CD4-positive, alpha-beta T cell treated with Interleukin-12 subunit alpha and Interleukin-12 subunit beta, for 1 hour (primary cell): Measurements from ENCODE around the gene ACO2.
"Not testable (repeated sequence)": the region's sequence is repeated elsewhere in the genome, so short reads cannot be mapped to it uniquely, and the experiment has no call there.

Source experiments
- DNase-seq: peaks from one replicate; pipeline ENCODE4 v3.0.0-alpha.2; 2020

The ACO2 gene

DNA sequence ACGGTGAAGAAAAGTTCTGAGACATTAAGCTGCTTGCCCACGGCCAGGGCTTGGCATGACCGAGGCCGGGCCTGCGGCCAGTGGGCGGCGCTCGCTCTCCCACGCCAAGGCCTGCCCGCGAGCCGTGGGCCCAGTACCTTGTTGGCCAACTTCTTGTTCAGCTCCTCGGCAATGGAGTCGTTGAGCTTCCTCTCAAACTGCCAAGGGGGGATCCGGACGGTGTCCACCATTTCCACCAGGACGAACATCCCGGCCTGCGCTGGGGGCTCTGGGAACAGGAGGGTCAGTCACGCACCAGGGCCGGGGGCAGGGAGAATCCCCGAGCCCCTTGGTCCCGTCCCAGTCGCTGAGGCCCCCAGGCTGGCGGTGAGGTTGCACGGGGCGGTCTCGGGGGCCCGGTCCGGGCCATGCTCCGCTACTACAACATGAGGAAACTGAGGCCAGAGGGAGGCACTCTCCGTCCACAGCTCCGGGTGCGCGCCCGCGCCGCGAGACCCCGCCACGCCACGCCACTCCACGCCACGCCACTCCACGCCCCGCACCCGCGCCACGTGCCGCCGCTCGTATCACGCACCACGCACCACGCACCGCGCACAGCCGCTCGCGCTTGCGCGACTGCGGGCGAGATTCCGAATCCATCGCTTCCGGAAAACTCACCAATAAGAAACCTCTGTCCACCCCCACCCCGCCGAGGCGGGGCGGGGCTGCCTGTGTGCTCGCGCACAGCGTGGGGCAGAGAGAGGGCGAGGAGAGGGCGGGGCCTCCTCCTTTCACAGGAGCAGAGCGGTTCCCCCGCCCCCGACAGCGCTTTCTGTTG lies 75.1 kb downstream of the ACO2 start, which contains the start of gene POLR3H:
TSS of gene POLR3H (minus strand) at position 617 of the 817 bp plus-strand sequence. CDS start at position 248, 369 bp downstream.
- DNase-seq = peak; percentile 97

DNA sequence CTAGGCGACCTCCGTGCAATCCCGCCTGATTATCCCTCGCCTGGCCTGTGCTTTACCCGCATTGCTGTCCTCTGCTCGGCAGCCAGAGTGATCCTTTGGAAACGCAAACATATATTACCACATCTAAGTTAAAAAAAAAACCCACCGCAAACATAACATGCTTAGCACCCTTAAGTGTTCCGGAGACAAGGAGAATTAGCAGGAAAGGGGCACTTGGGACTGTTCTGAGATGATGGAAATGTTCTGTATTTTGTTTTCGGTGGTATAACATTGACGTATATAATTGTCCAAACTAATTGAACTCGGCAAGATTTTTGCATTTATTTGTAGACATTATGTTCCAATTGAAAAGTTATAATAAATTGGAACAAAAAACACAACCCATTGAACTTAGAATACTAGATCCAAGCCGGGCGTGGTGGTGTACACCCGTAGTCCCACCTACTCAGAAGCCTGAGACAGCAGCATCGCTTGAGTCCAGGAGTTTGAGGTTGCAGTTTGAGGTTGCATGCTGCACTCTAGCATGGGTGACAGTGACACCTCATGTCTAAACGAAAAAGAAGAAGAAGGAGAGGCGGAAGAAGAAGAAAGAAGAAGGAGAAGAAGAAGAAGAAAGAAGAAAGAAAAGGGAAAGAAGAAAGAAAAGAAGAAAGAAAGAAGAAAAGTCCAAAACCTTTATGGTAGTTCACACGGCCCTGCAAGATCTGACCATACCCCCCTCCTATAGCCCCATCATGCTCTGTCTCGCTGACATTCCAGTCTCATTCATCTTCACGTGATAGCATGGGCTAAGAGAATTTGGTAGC lies 76.0 kb downstream of the ACO2 start:
- DNase-seq = no peak

DNA sequence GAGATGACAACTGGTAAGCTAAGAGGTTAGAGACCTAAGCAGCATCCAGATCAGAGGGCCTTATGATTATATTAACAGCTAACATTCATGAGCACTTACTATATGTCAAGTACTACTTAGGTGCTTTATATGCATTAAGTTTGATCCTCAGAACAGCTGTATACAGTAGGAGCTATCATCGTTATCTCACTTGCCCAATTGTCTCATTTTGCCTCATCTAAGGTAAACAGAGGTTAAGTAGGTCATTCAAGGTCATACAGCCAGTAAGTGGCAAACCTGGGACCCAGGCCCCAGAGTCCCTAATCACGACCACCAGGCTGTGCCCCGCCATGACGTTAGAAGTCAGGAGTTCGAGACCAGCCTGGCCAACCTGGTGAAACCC lies 79.9 kb downstream of the ACO2 start:
- DNase-seq = no peak

DNA sequence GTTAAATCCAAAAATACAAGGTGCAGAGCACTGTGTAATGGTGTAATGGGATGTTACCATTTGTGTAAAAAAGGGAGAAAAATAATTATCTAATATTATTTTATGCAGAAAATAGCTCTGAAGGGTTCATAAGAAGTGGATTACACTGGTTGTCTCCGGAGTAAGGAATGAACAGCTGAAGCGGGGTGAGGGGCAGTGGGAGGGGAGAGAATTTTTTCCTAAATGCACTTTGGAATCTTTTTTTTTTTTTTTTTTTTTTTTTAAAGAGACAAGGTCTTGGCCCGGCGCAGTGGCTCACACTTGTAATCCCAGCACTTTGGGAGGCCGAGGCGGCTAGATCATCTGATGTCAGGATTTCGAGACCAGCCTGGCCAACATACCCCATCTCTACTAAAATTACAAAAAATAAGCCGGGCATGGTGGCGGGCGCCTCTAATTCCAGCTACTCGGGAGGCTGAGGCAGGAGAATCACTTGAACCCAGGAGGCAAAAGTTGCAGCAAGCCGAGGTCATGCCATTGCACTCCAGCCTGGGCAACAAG lies 82.1 kb downstream of the ACO2 start:
- DNase-seq = no peak

DNA sequence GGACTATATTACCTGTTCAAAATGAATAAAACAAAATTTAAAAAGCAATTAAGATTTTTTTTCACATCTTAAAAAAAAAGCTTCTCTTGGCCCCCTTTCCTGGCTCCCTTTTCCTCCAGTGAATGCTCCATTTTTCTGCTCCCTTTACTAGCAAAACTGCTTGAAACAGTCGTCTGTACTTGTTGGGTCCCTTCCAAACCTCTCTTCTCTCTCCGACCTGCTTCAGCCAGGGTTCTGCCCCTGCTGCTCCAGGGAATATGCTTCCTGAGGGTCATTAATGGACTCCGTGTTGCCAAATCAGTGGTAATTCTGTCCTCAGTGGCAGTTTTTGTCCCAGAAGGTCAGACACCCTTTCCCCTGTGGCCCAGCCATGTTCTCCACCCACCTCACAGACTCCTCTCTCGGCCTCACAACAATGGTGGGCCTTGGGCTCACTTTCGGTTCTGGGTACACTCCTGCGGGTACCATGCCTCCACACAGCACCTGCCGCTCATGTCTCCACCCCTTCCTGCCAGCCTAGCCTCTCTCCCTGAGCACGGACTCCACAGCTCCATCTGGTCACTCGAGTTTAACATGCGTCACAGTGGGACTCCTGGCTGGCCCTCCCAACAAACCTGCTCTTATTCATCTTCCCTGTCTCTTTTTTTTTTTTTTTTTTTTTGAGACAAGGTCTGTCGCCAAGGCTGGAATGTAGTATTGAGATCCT lies 83.1 kb downstream of the ACO2 start:
- DNase-seq = no peak

DNA sequence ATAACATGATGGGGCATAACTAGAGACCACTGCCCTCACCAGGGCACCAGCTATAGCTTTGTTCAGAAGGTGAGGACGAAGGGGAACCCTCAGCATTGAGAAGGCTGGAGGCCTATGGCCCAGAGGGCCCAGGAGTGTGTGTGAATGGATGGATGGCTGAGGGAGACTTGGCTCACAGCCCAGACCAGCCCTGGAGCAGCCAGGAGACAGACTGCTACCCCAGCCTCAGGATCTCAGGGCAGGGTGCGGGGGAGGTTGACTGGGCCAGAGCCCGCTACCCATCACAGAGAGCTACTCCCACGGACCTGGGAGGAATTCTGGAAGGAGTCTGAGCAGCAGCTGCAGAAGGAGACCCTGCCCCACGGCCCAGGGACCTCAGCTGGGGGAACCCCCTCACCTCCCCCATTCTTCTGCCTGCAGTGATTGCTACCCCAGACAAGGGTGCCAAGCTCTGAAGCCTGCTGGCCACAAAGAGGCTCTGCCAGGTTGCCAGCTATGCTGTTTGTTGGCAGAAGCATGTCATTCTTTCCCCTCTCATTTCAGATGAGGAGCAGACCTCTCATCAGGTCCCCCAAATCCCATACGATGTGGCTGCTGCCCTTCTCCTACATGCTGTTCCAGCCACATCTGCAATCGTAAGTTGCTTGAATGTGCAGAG lies 86.5 kb downstream of the ACO2 start:
- DNase-seq = no peak

DNA sequence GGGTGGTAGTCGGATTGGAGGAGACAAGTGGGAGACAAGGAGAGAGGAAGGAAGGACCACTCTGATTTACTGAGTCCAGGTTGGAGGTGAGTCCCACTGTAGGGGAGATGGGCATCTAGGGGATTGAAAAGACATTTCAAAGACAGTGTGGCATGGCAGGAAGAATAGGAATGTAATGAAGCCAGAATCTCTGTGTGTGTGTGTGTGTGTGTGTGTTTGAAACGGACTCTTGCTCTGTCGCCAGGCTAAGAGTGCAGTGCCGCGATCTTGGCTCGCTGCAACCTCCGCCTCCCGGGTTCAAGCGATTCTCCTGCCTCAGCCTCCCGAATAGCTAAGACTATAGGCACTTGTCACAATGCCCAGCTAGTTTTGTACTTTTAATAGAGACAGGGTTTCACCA lies 87.6 kb downstream of the ACO2 start:
- no peak for DNase-seq

DNA sequence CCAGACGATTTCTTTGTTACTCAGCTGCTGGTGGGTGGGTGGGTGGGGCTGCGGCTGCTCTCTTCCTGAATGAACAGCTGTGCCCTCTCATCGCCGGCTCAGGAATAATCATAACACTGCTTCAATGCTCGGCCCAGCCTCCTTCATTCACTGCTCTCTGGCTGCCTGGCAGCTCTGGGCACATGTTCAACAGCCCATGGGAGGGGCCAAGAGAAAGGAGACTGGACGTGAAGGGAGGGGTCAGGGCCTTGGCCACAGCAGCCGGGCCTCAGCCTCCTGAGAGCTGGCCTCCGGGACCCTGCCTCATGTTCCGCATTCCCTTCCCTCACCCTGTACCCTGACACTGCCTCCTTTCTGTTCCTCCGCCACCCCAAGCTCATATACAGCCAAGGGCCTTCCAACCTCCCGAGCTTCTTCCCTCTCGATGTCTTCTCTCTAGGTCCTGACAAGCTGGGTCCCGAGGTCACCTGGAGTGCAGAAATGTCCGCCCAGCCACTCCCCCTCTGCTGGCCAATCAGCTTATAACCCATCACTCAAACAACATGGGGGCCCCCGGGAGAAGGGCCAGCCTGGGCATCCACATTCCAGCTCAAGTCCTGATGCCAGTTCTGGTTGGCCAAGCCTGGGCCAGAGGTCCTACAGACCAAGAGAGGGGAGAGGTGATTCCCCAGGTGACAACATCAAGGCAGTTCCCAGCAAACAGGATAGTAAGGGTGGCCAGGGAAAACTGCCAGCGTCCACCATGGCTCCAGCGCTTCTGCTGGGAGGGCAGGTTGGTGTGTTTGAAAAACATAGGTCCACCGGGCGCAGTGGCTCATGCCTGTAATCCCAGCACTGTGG lies 88.7 kb downstream of the ACO2 start:
- DNase-seq = no peak

DNA sequence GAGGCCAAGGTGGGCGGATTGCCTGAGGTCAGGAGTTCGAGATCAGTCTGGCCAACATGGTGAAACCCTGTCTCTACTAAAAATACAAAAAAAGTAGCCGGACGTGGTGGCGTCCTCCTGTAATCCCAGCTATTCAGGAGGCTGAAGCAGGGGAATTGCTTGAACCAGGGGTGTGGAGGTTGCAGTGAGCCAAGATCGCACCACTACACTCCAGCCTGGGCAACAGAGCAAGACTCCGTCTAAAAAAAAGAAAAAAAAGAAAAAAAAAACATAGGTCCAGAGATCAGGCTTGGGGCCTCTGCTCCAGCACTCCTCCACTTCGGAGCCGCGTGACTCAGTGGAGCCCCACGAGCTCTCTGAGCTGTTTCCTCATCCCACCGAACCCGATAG lies 89.3 kb downstream of the ACO2 start:
- DNase-seq = not testable (repeated sequence)

DNA sequence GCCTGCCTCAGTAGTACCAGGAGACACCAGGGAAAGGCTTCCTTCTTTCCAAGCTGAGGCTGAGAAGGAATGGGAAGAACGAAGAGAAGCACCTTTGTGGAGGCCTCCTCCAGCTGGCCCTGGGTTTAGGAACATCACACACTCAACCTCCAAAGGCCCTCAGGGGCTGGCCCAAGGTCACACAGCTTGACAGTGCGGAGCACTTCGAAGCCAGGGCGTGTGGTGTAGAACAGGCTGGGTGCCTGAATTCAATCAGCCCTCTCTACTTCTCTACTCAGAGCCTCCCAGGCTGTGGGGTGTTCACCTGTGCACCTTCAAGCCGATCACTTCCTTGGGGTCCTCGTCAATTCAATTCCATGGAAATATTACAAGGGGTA lies 91.2 kb downstream of the ACO2 start:
- no peak for DNase-seq

DNA sequence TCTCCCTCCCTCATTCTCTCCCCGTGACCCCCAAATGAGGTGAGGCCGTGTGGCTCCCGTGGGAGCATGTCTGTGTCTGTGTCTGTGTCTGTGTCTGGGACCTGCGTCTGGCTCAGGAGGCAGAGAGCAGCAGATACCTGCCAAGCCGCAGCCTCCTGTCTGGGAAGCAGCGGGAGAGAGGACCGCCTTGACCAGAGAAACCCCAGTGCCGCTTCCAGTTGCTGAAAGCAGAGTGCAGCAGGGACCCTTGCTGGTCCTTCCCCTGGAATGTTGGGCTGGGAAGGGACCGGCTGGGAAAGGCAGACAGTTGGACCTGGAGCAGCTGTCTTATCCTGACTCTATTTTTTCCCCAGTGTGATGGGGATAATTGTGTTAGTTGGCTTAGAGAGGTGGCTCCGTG lies 92.4 kb downstream of the ACO2 start:
- no peak for DNase-seq

DNA sequence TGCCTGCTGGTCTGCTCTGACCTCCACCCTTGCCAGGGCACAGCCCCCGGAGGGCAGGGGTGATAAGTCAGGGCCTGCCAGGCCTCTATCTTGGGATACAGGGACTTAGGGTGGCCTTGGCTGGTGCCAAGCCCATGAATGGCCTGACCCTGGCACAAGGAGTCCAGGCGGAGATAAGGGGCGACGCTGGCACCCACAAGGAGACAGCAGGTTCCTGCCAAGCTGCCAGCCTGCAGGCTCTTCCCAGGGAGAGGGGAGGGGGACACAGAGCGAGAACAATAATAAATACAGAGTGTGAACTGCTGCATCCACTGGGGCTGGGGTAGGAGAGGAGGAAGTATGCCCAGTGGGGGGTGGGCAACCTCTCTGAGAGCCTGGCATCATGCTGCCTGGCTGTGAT lies 92.9 kb downstream of the ACO2 start:
- no peak for DNase-seq

DNA sequence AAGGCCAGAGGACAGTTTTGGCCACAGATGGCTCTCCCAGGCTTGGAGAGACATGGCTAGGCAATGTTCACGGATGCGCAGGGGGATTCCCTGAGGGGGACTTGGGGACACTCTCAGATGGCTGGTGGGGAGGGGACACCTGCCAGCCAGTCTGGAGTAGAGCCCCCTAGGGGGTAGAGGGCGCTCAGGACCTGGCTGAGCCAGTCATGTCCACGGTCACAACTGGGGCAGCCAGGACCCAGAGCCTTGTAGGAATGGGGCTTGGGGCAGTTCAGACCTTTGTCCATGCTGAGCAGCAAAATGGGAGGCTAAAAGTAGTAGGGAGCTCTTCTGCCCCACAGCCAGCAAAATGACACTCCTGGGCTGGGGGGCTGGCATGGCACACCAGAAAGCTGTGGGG lies 93.5 kb downstream of the ACO2 start:
- no peak for DNase-seq

DNA sequence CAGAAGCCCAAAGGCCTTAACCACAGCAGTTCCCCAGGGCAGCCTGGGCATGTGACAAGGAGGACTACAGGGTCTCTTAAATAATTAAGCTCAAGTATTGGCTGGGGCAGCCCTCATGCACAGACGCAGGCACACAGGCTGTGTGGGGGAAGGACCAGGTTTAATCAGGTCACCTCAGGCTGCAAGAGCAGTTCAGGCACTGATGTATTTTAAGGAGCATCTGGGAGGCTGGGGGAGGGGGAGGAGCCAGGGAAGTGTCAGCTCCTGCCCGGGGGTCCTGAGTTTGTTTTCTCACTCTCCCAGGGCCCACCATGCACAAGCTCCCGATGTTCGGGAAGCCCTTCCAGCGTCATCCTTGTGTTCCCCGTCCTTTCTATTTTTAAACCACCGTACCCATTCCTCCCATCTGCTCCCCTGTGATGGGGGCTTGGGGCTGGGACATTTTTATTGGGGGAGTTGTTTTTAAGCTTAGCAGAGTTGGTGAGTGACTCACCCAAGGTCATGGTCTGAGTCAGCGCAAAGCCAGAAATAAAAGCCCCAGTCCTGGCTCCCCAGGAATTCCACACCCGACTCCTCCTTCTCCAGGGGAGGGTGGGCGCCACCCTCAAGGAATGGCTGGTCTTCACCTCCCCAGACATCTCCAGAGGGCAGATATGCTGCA lies 94.3 kb downstream of the ACO2 start:
- DNase-seq = no peak

DNA sequence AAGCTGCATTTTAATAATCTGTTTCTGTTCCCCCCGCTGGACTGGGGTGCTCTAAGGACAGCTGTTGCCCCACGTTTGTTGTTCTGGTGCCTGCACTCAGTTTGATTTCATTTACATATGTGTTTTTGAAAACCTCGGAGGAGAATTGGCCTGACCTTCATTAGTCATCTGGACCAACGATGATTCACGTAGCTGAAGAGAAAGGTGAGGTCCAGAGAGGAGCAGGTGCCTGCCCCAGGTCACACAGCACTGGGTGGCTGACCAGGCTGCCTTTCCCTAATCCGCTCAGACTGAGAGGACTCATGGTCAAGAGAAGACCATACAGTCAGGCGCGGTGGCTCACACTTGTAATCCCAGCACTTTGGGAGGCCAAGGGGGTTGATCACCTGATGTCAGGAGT lies 95.6 kb downstream of the ACO2 start:
- DNase-seq = no peak

DNA sequence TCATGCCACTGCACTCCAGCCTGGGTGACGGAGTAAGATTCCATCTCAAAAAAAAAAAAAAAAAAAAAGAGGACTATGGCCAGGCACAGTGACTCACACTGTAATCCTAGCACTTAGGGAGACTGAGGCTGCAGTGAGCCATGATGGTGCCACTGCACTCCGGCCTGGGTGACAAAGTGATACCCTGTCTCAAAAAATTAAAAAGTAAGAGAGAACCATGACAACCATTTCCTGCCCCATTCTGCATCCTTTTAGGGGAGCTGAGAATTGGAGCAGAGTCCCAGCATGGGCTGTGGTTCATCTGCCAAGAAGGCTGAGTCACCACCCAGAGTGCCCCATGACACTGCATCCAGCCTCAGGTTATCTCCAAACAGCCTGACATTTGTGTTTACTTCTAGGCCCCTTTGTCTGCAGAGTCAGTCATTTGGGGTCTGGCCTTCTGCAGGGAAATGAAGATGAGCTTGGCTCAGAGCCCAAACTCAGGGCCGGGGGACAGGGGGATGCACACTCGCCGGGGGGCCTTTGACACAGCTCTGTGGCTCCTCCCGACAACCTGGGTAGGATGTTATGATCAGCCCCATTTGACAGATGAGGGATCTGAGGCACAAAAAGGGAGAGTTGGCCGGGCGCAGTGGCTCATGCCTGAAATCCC lies 96.6 kb downstream of the ACO2 start:
- DNase-seq = no peak

DNA sequence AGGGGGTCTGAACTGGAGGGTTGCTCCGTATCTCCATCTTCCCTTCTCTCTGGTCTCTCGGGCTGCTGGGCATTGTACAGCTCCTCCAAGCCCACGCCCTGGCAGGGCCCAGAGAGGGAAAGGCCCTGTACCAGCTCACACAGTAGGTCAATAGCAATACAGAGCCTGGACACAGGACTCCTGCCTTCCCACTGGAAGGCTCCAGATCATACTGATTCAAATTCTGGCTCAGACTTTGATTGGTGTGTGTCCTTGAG lies 98.5 kb downstream of the ACO2 start:
- DNase-seq = no peak

DNA sequence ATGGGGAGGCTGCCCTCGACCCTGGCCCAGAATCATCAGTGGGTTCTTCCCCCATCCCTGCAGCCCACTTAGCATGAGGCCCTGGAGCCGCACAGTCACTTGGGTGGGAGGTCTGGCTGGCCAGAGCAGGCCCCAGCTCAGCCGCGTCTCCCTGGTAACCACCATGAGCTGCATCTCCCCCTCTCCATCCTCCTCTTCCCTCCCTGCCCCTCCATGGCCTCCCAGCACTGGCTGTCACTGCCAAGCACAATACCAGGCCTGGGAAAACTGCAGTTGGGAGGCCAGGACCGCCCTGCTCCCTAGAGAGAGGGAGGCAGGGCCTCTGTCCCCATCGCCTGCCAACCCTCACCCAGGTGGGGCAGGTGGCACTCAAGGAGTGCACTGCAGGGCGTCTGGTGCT lies 99.9 kb downstream of the ACO2 start:
- DNase-seq = no peak

DNA sequence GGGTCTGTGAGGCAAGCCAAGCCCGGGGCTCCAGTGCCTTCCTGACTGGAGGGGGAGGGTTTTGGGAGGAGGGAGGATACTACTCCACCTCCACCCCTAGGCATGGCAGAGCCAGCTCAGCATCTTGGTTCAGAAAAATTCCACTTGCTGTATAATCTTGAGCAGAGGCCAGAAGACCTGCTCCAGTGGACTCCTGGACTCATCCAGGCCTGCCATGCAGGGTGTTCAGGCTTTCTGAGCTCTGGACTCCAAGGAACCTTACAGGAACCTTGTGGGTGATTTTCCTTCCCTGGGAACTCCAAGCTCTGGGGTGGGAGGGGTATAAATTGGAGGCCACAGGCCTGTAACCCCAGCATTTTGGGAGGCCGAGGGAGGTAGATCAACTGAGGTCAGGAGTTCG lies 101.3 kb downstream of the ACO2 start:
- no peak for DNase-seq

DNA sequence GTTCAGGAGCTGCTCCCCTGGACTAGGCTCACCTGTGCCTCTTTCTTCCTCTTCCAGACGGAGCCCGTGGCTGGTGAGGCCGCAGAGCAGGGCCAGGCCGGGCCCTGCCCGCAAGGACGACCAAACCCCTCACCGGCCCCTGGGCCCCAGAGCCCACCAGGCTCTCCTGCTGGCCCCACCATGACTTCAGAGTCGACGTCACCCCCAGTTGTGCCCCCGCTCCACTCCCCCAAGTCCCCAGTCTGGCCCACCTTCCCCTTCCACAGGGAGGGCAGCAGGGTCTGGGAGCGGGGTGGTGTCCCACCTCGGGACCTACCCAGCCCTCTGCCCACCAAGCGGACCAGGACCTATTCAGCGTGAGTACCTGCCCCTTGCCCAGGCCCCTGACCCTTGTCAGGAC lies 102.9 kb downstream of the ACO2 start:
- no peak for DNase-seq

DNA sequence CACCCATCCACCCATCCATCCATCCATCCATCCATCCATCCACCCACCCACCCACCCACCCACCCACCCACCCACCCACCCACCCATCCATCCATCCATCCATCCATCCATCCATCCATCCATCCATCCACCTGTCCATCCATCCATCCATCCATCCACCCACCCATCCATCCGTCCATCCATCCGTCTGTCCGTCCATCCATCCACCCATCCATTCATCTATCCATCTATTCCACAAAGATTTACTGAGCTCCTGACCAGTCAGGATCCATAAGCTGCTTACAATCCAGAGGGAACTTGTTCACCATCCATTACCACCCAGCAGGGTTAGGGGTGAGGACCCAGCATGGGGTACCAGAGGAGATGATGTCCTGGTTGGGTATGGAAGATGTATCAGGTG lies 103.4 kb downstream of the ACO2 start:
- not testable (repeated sequence) for DNase-seq
